Calu3 (cell line): Measurements from ENCODE around the gene RPGRIP1. TPM values are rescaled to one million over a fixed set of nuclear protein-coding genes. Genes with fewer than 3 reads are reported as not detected.

Experiments
- Bru-seq: library from RNA; stranded (reverse); fragments of 400-500 nt; gene quantifications from one replicate; lab custom pipeline; 2021; lab: Mats Ljungman, UMichigan
- BruChase-seq, 2 experiments: library from RNA; stranded (reverse); fragments of 400-500 nt; gene quantifications; one replicate each; lab custom pipeline; 2021; lab: Mats Ljungman, UMichigan
- BruUV-seq: library from RNA; stranded (reverse); fragments of 400-500 nt; replicated peaks from 2 replicates; lab custom pipeline; 2021; lab: Mats Ljungman, UMichigan
- CTCF ChIA-PET: fragments of 300-600 bp; sonication (Branson Sonifier 250); formaldehyde crosslinking; loops from one replicate; lab custom pipeline; 2022; ENCODE audit warnings: antibody characterized with exemption; lab: Charles Lee
- DNase-seq: peaks from one replicate; pipeline ENCODE4 v3.0.0; 2022
- H3K27ac Mint-ChIP-seq: one replicate; pipeline ENCODE4 v1.8.0; 2022; ENCODE audit warnings: mixed read lengths; ENCODE audit not compliant: unreplicated experiment
- H3K27me3 Mint-ChIP-seq: one replicate; pipeline ENCODE4 v1.8.0; 2022; ENCODE audit warnings: mixed read lengths; ENCODE audit not compliant: unreplicated experiment
- H3K36me3 Mint-ChIP-seq: one replicate; pipeline ENCODE4 v1.8.0; 2022; ENCODE audit warnings: mild to moderate bottlenecking, moderate library complexity, mixed read lengths; ENCODE audit not compliant: insufficient read depth, unreplicated experiment
- H3K4me1 Mint-ChIP-seq: one replicate; pipeline ENCODE4 v1.8.0; 2022; ENCODE audit warnings: mild to moderate bottlenecking, low read depth, mixed read lengths; ENCODE audit not compliant: unreplicated experiment
- H3K4me3 Mint-ChIP-seq: one replicate; pipeline ENCODE4 v1.8.0; 2022; ENCODE audit warnings: mild to moderate bottlenecking, low read depth, moderate library complexity, mixed read lengths; ENCODE audit not compliant: unreplicated experiment
- H3K9me3 Mint-ChIP-seq: one replicate; pipeline ENCODE4 v1.8.0; 2022; ENCODE audit warnings: low read depth, mixed read lengths; ENCODE audit not compliant: unreplicated experiment
- intact Hi-C: fragments of 100-400 bp; cut with micrococcal nuclease; formaldehyde crosslinking; loops from one replicate; pipeline ENCODE4 v1.10.0; 2022; ENCODE audit not compliant: unreplicated experiment
- long read RNA-seq: library from polyadenylated mRNA; stranded (forward); transcript quantifications from one replicate; pipeline ENCODE4 v2.0.0, GENCODE V29; 2022
- total RNA-seq: library from RNA; stranded (reverse); gene quantifications from 2 replicates; pipeline ENCODE4 v1.2.3, GENCODE V29; 2022
- TF ChIP-seq, protein P1 (sequence below): fragments of 200-600 bp; IDR thresholded peaks from one replicate; pipeline ENCODE4 v1.8.0; 2022; ENCODE audit warnings: antibody characterized with exemption; ENCODE audit not compliant: unreplicated experiment

The RPGRIP1 gene
- total RNA-seq = not detected in 2 replicates
- percentile 9 among the genes with signal in this experiment for Bru-seq, nascent RNA
- BruChase-seq, experiment 1, labeled RNA remaining after a 6-hour chase = percentile 10 among the genes with signal in this experiment
- BruChase-seq, experiment 2, labeled RNA remaining after a 2-hour chase = percentile 12 among the genes with signal in this experiment
- long read RNA-seq = 0 reads

DNA sequence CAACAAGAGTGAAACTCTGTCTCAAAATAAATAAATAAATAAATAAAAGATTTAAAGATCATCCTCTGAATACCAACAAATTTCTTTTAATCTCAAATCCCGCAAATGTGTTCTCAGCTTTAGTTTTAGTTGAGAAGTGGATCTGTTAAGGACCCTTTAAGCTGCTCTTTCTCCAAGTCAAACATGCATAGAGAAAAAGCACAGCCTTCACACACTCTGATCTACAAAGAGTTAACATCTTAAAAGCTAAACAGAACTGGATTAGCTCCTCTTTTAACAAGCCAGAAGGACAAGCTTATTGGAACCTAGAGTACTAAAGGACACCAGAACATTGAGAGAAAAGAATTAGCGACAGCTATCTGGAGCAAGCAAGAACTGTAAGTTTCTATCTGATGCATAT, at the start of gene RPGRIP1:
Gene RPGRIP1 (plus strand): TSS at position 301 of the 400 bp plus-strand sequence. CDS start 7,894 bp downstream, outside the sequence.
- H3K36me3 Mint-ChIP-seq = no peaks in the 10 kb centered on the region
- CTCF ChIA-PET = no interaction called here
- intact Hi-C loops = no loop called here
- no peaks in the 10 kb centered on the region for H3K4me1 Mint-ChIP-seq
- TF ChIP-seq, protein P1, sequence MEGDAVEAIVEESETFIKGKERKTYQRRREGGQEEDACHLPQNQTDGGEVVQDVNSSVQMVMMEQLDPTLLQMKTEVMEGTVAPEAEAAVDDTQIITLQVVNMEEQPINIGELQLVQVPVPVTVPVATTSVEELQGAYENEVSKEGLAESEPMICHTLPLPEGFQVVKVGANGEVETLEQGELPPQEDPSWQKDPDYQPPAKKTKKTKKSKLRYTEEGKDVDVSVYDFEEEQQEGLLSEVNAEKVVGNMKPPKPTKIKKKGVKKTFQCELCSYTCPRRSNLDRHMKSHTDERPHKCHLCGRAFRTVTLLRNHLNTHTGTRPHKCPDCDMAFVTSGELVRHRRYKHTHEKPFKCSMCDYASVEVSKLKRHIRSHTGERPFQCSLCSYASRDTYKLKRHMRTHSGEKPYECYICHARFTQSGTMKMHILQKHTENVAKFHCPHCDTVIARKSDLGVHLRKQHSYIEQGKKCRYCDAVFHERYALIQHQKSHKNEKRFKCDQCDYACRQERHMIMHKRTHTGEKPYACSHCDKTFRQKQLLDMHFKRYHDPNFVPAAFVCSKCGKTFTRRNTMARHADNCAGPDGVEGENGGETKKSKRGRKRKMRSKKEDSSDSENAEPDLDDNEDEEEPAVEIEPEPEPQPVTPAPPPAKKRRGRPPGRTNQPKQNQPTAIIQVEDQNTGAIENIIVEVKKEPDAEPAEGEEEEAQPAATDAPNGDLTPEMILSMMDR = no peak
- no peak within 1 kb of the TSS for H3K4me3 Mint-ChIP-seq
- H3K27ac Mint-ChIP-seq = no peak within 1 kb of the TSS
- no TSS peak for BruUV-seq
- DNase-seq = no peak
- H3K9me3 Mint-ChIP-seq = no peaks in the 10 kb centered on the region
- peaks cover 8% of the 10 kb centered on the region for H3K27me3 Mint-ChIP-seq

- CTCF ChIA-PET = no interaction called here
- TF ChIP-seq, protein P1 = no peak
- peaks cover 57% of the 10 kb centered on the region for H3K4me1 Mint-ChIP-seq
- no peaks in the 10 kb centered on the region for H3K9me3 Mint-ChIP-seq
- DNase-seq = no peak
- no TSS peak for BruUV-seq
- H3K36me3 Mint-ChIP-seq = peaks cover 95% of the 10 kb centered on the region
- H3K27ac Mint-ChIP-seq = peak overlapping the region; percentile 61
- no peaks in the 10 kb centered on the region for H3K27me3 Mint-ChIP-seq
- no peak overlapping the region for H3K4me3 Mint-ChIP-seq
- intact Hi-C loops = loop anchor here (5.0 kb wide), 1 partner anchor 36 kb away; the partner anchor contains the start of gene HNRNPC
Measured at GRCh38 chr14:21231020-21231652, 48.7 kb upstream of the RPGRIP1 start.

- Mint-ChIP-seq H3K4me3 (no peak overlapping the region), H3K27me3 (no peaks in the 10 kb centered on the region), H3K9me3 (no peaks in the 10 kb centered on the region), H3K4me1 (peaks cover 59% of the 10 kb centered on the region), H3K27ac (no peak overlapping the region), H3K36me3 (peaks cover 94% of the 10 kb centered on the region)
- BruUV-seq = no TSS peak
- no peak for DNase-seq
- intact Hi-C loops = loop anchor here (5.0 kb wide), 1 partner anchor 34 kb away; the partner anchor contains the start of gene HNRNPC
- TF ChIP-seq, protein P1 = no peak
- CTCF ChIA-PET = no interaction called here
Measured at GRCh38 chr14:21233457-21234076, 46.3 kb upstream of the RPGRIP1 start.

DNA sequence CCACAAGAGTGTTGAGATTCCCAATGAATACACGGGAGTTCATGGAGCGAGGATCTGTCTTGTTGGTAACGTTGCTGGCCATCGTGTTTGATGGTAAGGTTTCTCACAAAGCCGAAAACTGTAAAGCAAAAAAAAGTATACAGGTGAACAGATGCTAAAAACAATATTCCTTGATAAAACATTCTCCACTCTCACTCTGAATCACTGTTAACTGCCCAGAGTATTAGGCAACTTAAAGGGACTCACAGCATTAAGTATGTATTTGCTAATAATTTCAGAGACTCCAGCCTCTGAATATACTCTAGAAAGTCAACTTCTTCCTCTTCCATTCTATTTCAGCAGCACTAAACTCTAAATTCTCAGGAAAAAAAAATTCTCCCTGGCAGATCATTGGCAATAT, 45.8 kb upstream of the RPGRIP1 start:
- BruUV-seq = no TSS peak
- Mint-ChIP-seq H3K4me3 (peak overlapping the region; percentile 37), H3K27me3 (no peaks in the 10 kb centered on the region), H3K9me3 (no peaks in the 10 kb centered on the region), H3K4me1 (peaks cover 59% of the 10 kb centered on the region), H3K36me3 (peaks cover 94% of the 10 kb centered on the region), H3K27ac (no peak overlapping the region)
- intact Hi-C loops = loop anchor here (5.0 kb wide), 1 partner anchor 33 kb away; the partner anchor contains the start of gene HNRNPC
- CTCF ChIA-PET = no interaction called here
- TF ChIP-seq, protein P1 = no peak
- DNase-seq = no peak
